HG03342 (cell line): Measurements from ENCODE around the gene PIEZO1.

Experiments used
- ATAC-seq: cut with Tn5 transposase; IDR thresholded peaks from one replicate; pipeline ENCODE4 v1.9.1; 2021; ENCODE audit warnings: mild to moderate bottlenecking, moderate library complexity; ENCODE audit not compliant: unreplicated experiment

The PIEZO1 gene

GRCh38 chr16:88694221-88695087, 90.6 kb downstream of the PIEZO1 start:
- ATAC-seq = no peak

GRCh38 chr16:88693420-88694177, 91.4 kb downstream of the PIEZO1 start:
- no peak for ATAC-seq

- no peak for ATAC-seq
Observed at GRCh38 chr16:88692861-88693260, 92.2 kb downstream of the PIEZO1 start.

GRCh38 chr16:88691924-88692560, 93.0 kb downstream of the PIEZO1 start:
- no peak for ATAC-seq

- no peak for ATAC-seq
Observed at GRCh38 chr16:88691129-88691813, 93.7 kb downstream of the PIEZO1 start.

GRCh38 chr16:88690341-88691128, 94.5 kb downstream of the PIEZO1 start:
- no peak for ATAC-seq

GRCh38 chr16:88688013-88688778, 96.8 kb downstream of the PIEZO1 start:
- no peak for ATAC-seq

GRCh38 chr16:88687676-88688012, 97.4 kb downstream of the PIEZO1 start:
- ATAC-seq = no peak

GRCh38 chr16:88687254-88687576, 97.8 kb downstream of the PIEZO1 start:
- ATAC-seq = no peak

GRCh38 chr16:88686439-88687253, 98.4 kb downstream of the PIEZO1 start, which contains the start of gene SNAI3:
SNAI3 (minus strand) TSS chr16:88686507; CDS start chr16:88686406, 101 bp downstream.
- peak; percentile 57 for ATAC-seq

GRCh38 chr16:88686062-88686438, 99.0 kb downstream of the PIEZO1 start:
- peak; percentile 3 for ATAC-seq

- ATAC-seq = no peak
Observed at GRCh38 chr16:88685156-88686061, 99.6 kb downstream of the PIEZO1 start.

- no peak for ATAC-seq
Observed at GRCh38 chr16:88684569-88685155, 100.4 kb downstream of the PIEZO1 start.

GRCh38 chr16:88681709-88682451, 103.1 kb downstream of the PIEZO1 start:
- ATAC-seq = peak; percentile 71

- ATAC-seq = no peak
Observed at GRCh38 chr16:88681084-88681680, 103.8 kb downstream of the PIEZO1 start.

- ATAC-seq = no peak
Observed at GRCh38 chr16:88680554-88681083, 104.4 kb downstream of the PIEZO1 start.
